Measurements from ENCODE around the gene MITF. TPM values are rescaled to one million over a fixed set of nuclear protein-coding genes. Genes with fewer than 3 reads are reported as not detected.

Gene MITF
- total and polyA plus RNA-seq, 7 donors, result 11.8 to 98.1 (median 49.9) TPM

GRCh38 chr3:69938061-69938460 is 198.8 kb downstream of the MITF start:
- Histone ChIP-seq H3K9me3 (no peaks in the 10 kb centered on the region), H3K4me3 (no peak overlapping the region), H3K4me1 (no peaks in the 10 kb centered on the region), H3K27ac (no peak overlapping the region), H3K36me3 (ENCODE audit: insufficient read depth in 1 of 2, low read depth in 1 of 2) (peaks cover 0 to 29% of the 10 kb centered on the region in 2 donors), H3K27me3 (ENCODE audit: insufficient read depth in 3 of 3, low read length in 2 of 3) (no peaks in the 10 kb centered on the region)
- TF ChIP-seq, protein P1, sequence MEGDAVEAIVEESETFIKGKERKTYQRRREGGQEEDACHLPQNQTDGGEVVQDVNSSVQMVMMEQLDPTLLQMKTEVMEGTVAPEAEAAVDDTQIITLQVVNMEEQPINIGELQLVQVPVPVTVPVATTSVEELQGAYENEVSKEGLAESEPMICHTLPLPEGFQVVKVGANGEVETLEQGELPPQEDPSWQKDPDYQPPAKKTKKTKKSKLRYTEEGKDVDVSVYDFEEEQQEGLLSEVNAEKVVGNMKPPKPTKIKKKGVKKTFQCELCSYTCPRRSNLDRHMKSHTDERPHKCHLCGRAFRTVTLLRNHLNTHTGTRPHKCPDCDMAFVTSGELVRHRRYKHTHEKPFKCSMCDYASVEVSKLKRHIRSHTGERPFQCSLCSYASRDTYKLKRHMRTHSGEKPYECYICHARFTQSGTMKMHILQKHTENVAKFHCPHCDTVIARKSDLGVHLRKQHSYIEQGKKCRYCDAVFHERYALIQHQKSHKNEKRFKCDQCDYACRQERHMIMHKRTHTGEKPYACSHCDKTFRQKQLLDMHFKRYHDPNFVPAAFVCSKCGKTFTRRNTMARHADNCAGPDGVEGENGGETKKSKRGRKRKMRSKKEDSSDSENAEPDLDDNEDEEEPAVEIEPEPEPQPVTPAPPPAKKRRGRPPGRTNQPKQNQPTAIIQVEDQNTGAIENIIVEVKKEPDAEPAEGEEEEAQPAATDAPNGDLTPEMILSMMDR (IDR thresholded peaks at IDR 0.05), result no peak
- intact Hi-C loops (cut with DNase I), result no loop called here
- ATAC-seq, result no peak
- WGBS, 3 donors, result 94 to 97% (median 95%) methylated on average over 6 of the region's 6 CpGs
- no peak for DNase-seq

DNA sequence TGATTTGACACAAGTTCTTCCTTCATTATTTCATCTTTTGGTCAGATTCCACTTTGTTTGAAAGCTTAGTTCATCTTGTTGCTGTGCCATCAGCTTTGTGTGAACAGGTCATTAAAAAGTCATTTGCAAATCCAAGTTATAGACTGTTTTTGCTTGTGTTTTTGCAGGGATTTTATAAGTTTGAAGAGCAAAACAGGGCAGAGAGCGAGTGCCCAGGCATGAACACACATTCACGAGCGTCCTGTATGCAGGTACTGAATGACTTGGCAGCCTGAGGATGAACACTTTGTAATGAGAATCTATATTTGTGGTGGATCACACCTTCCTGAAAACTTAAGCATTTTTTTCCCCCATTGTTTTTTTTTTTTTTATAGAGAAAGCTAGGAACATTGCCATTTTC is 199.7 kb downstream of the MITF start:
- peaks cover 0 to 33% of the 10 kb centered on the region in 2 donors for H3K36me3 ChIP-seq (ENCODE audit: insufficient read depth in 1 of 2, low read depth in 1 of 2)
- H3K9me3 ChIP-seq, result no peaks in the 10 kb centered on the region
- H3K4me3 ChIP-seq, result no peak overlapping the region
- no peak overlapping the region for H3K27ac ChIP-seq
- DNase-seq, result no peak
- H3K4me1 ChIP-seq, result no peaks in the 10 kb centered on the region
- no peaks in the 10 kb centered on the region for H3K27me3 ChIP-seq (ENCODE audit: insufficient read depth in 3 of 3, low read length in 2 of 3)
- ATAC-seq, result no peak
- TF ChIP-seq, protein P1 (IDR thresholded peaks at IDR 0.05), result no peak
- intact Hi-C loops (cut with DNase I), result no loop called here
- 94 to 99% (median 95%) methylated on average over 3 of the region's 3 CpGs for WGBS, 3 donors

GRCh38 chr3:69941037-69941436 is 201.8 kb downstream of the MITF start:
- TF ChIP-seq, protein P1 (IDR thresholded peaks at IDR 0.05), result no peak
- no peaks in the 10 kb centered on the region for H3K4me1 ChIP-seq
- H3K9me3 ChIP-seq, result no peaks in the 10 kb centered on the region
- DNase-seq, result no peak
- WGBS, 3 donors, result 91 to 96% (median 92%) methylated on average over 3 of the region's 3 CpGs
- peaks cover 0 to 45% of the 10 kb centered on the region in 2 donors for H3K36me3 ChIP-seq (ENCODE audit: insufficient read depth in 1 of 2, low read depth in 1 of 2)
- H3K27me3 ChIP-seq (ENCODE audit: insufficient read depth in 3 of 3, low read length in 2 of 3), result no peaks in the 10 kb centered on the region
- no peak overlapping the region for H3K27ac ChIP-seq
- no peak for ATAC-seq
- intact Hi-C loops (cut with DNase I), result no loop called here
- no peak overlapping the region for H3K4me3 ChIP-seq

- 73 to 91% (median 78%) methylated on average over 3 of the region's 3 CpGs for WGBS, 3 donors
- intact Hi-C loops (cut with DNase I), result no loop called here
- peaks cover 0 to 45% of the 10 kb centered on the region in 2 donors for H3K36me3 ChIP-seq (ENCODE audit: insufficient read depth in 1 of 2, low read depth in 1 of 2)
Observed at GRCh38 chr3:69941439-69942176, 202.3 kb downstream of the MITF start.

More at GRCh38 chr3:69941439-69942176, 202.3 kb downstream of the MITF start:
- Histone ChIP-seq H3K9me3 (no peaks in the 10 kb centered on the region), H3K27ac (no peak overlapping the region), H3K4me1 (no peaks in the 10 kb centered on the region), H3K4me3 (no peak overlapping the region), H3K27me3 (ENCODE audit: insufficient read depth in 3 of 3, low read length in 2 of 3) (no peaks in the 10 kb centered on the region)
- ATAC-seq, result peak in 3 of 4 donors; percentile 58 to 80 (median 70)
- TF ChIP-seq, protein P1 (IDR thresholded peaks at IDR 0.05), result no peak
- no peak for DNase-seq

All from psoas muscle (tissue), 8 donors.